GM12892 (cell line): Measurements from ENCODE around the gene COQ8B.

Experiments used
- POLR2A ChIP-seq: IDR thresholded peaks from 2 replicates; pipeline ENCODE4 v1.6.1; 2011; ENCODE audit warnings: low read depth, low read length, control low read depth
- TAF1 ChIP-seq: IDR thresholded peaks from 2 replicates; pipeline ENCODE4 v1.6.1; 2011; ENCODE audit warnings: low read depth, mild to moderate bottlenecking, control low read depth, low read length, borderline replicate concordance

DNA sequence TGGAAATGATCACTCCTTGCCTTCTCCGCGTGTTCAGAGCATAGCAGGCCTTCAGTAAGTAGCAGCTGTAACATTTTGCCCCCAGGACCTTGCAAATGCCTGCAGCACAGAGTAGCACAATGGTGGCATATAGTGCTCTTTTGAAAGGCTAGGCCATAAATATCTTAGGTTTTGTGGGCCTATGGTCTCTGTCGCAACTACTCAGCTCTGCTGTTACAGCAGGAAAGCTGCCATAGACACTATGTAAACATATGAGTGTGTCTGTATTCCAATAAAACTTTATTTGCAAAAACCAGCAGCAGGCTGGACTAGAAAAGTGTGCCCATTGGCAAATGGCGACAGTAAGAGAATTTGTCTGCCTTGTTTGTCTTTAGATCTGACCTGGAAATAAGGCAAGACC is 9.6 kb upstream of the COQ8B start:
- TF ChIP-seq POLR2A = no peak
- TF ChIP-seq TAF1 = no peak
